Measurements from ENCODE around the gene TMEM271.

TMEM271 gene

GRCh38 chr4:616091-616490 is 40.0 kb upstream of the TMEM271 start:
- no peak for DNase-seq (ENCODE audit: low spot score in 2 of 2)
- peaks cover 19% of the 10 kb centered on the region for H3K27me3 Mint-ChIP-seq
- peaks cover 2% of the 10 kb centered on the region for H3K36me3 Mint-ChIP-seq
- ATAC-seq (ENCODE audit: low read depth) = no peak
- H3K9me3 Mint-ChIP-seq = peaks cover 9% of the 10 kb centered on the region
- H3K4me1 Mint-ChIP-seq = peaks cover 2% of the 10 kb centered on the region
- H3K27ac Mint-ChIP-seq = no peak overlapping the region
- no peak overlapping the region for H3K4me3 Mint-ChIP-seq

DNA sequence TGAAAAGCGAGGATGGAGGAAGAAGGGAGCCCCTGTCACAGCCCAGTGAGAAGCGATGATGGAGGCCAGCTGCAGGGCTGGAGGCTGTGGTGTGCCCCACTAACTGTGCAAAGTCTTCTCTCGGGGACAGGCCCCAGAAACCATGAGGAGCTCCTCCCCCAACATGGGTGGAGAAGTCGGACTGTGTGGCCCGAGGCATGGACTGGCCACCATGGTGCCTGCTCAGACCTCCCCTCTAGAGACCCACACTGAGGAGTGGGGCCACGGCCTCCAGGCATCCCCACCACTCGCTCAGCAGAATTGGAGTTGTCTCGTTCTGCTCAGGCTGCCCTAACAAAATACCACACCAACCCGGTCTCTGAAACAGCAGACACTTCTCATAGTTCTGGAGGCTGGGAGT is 37.0 kb upstream of the TMEM271 start:
- Mint-ChIP-seq H3K36me3 (peaks cover 5% of the 10 kb centered on the region), H3K9me3 (peaks cover 15% of the 10 kb centered on the region), H3K27ac (no peak overlapping the region), H3K27me3 (peaks cover 23% of the 10 kb centered on the region), H3K4me1 (peaks cover 2% of the 10 kb centered on the region), H3K4me3 (no peak overlapping the region)
- ATAC-seq (ENCODE audit: low read depth) (no peak), DNase-seq (ENCODE audit: low spot score in 2 of 2) (no peak)

GRCh38 chr4:612749-613125 is 36.6 kb upstream of the TMEM271 start:
- Mint-ChIP-seq H3K4me1 (peaks cover 2% of the 10 kb centered on the region), H3K36me3 (peaks cover 5% of the 10 kb centered on the region), H3K27me3 (peaks cover 20% of the 10 kb centered on the region), H3K27ac (no peak overlapping the region), H3K9me3 (peaks cover 15% of the 10 kb centered on the region), H3K4me3 (no peak overlapping the region)
- no peak for DNase-seq (ENCODE audit: low spot score in 2 of 2)
- ATAC-seq (ENCODE audit: low read depth) = no peak

GRCh38 chr4:612052-612748 is 36.1 kb upstream of the TMEM271 start:
- Mint-ChIP-seq H3K4me3 (no peak overlapping the region), H3K4me1 (peaks cover 2% of the 10 kb centered on the region), H3K9me3 (peaks cover 15% of the 10 kb centered on the region), H3K36me3 (peaks cover 5% of the 10 kb centered on the region), H3K27me3 (peaks cover 17% of the 10 kb centered on the region), H3K27ac (no peak overlapping the region)
- ATAC-seq (ENCODE audit: low read depth) (no peak), DNase-seq (ENCODE audit: low spot score in 2 of 2) (no peak)

DNA sequence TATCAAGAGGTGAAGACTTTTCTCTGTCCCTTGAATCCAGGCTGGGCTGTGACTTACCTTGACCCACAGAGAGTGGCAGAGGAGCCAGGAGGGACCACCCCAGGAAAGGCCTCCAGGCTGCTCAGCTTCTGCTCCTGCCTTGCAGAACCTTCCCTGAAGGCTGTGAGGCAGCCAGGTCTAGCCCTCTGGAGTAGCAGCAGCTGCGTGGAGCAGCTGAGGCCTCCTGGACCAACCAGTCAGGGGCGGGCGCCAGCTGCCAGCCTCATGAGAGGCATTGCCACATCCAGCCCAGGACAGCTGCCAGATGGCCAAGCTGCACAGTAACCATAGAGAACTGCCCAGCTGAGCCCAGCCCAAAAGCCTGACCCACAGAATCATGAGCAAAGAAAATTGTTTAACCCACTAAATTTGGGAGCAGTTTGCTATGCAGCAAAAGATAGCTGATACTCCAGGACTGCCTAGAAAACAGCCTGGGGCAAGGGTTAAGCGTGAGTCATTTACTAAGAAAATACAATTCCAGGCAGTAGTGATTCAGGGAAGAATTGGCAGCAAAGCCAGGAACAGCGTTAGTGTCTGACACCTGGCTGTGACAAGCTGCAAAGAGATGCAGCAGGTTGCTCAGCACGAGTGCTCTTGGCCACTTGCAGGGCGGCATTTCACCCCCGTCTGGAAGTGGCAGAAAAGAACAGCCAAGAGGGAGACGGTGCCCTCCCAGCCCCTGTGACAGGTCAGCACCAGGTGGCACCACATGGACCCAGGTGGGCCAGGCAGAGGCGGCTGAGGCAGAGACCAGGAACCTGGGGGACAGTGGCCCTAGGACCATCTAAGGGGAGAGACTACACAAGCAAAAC is 34.5 kb upstream of the TMEM271 start:
- Mint-ChIP-seq H3K4me1 (no peaks in the 10 kb centered on the region), H3K27me3 (peaks cover 17% of the 10 kb centered on the region), H3K27ac (no peak overlapping the region), H3K4me3 (no peak overlapping the region), H3K36me3 (peaks cover 3% of the 10 kb centered on the region), H3K9me3 (peaks cover 12% of the 10 kb centered on the region)
- DNase-seq (ENCODE audit: low spot score in 2 of 2) (no peak), ATAC-seq (ENCODE audit: low read depth) (no peak)

DNA sequence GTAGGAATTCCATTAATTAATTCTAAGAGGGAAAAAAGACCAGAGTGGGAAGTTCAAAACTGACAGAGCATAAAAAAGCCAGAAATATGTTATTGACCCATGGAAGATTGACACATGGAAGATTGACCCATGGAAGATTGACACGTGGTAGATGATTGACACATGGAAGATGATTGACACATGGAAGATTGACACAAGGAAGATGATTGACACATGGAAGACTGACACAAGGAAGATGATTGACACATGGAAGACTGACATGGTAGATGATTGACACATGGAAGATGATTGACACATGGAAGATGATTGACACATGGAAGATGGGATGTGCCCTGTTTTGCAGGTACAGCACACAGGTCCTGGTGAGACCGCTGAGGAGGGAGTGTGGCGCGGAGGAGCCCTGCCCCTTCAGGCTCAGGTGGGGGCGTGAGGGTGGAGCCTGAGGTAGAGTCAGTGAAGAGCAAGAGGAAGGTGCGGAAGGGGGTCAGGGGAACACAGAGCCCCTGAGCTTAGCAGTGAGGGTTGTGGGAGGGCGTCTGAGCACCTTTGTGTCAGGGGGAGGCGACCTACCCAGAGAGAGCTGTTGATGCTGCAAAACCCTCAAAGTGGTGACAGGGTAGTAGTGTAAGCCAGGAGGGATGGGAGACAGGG is 33.4 kb upstream of the TMEM271 start:
- no peak for ATAC-seq (ENCODE audit: low read depth)
- Mint-ChIP-seq H3K4me1 (no peaks in the 10 kb centered on the region), H3K27me3 (peaks cover 16% of the 10 kb centered on the region), H3K27ac (no peak overlapping the region), H3K4me3 (no peak overlapping the region), H3K36me3 (peaks cover 3% of the 10 kb centered on the region), H3K9me3 (peaks cover 6% of the 10 kb centered on the region)
- DNase-seq (ENCODE audit: low spot score in 2 of 2) = no peak

DNA sequence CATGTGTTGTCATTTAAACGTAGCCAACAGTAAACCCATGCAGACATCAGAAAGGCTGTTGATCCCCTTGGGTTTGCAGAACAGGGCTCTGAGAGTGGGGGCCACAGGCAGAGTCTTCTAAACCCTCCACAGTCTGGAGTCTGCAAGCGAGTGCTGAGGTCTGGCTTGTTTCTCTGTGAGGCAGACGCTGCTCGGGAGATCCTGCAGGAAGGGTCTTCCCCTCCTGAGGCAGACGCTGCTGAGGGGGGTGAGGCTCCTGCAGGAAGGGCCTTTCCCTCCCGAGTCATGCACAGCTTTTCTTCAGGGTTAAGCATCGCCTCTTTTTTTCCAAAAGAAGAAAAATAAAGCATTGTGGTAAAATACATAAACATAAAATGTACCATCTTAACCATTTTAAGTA is 32.1 kb upstream of the TMEM271 start:
- Mint-ChIP-seq H3K27me3 (peaks cover 16% of the 10 kb centered on the region), H3K36me3 (peaks cover 3% of the 10 kb centered on the region), H3K27ac (no peak overlapping the region), H3K9me3 (peaks cover 7% of the 10 kb centered on the region), H3K4me3 (no peak overlapping the region), H3K4me1 (no peaks in the 10 kb centered on the region)
- no peak for ATAC-seq (ENCODE audit: low read depth)
- DNase-seq (ENCODE audit: low spot score in 2 of 2) = no peak

- Mint-ChIP-seq H3K4me3 (no peak overlapping the region), H3K9me3 (peaks cover 8% of the 10 kb centered on the region), H3K27me3 (peaks cover 18% of the 10 kb centered on the region)
These were observed 29.8 kb upstream of the TMEM271 start for GRCh38 chr4:605702-606425.

GRCh38 chr4:604131-604530 is 28.0 kb upstream of the TMEM271 start:
- Mint-ChIP-seq H3K4me3 (no peak overlapping the region), H3K27ac (no peak overlapping the region), H3K9me3 (peaks cover 3% of the 10 kb centered on the region), H3K27me3 (peaks cover 13% of the 10 kb centered on the region), H3K36me3 (no peaks in the 10 kb centered on the region), H3K4me1 (no peaks in the 10 kb centered on the region)
- DNase-seq (ENCODE audit: low spot score in 2 of 2) = no peak
- no peak for ATAC-seq (ENCODE audit: low read depth)

More at GRCh38 chr4:605702-606425, 29.8 kb upstream of the TMEM271 start:
- H3K4me1 Mint-ChIP-seq = no peaks in the 10 kb centered on the region
- peaks cover 3% of the 10 kb centered on the region for H3K36me3 Mint-ChIP-seq
- ATAC-seq (ENCODE audit: low read depth) (no peak), DNase-seq (ENCODE audit: low spot score in 2 of 2) (no peak)
- H3K27ac Mint-ChIP-seq = no peak overlapping the region

- no peak for ATAC-seq (ENCODE audit: low read depth)
- Mint-ChIP-seq H3K27me3 (peaks cover 17% of the 10 kb centered on the region), H3K4me3 (no peak overlapping the region), H3K4me1 (no peaks in the 10 kb centered on the region), H3K9me3 (peaks cover 3% of the 10 kb centered on the region), H3K36me3 (no peaks in the 10 kb centered on the region), H3K27ac (no peak overlapping the region)
- DNase-seq (ENCODE audit: low spot score in 2 of 2) = no peak
These were observed 26.5 kb upstream of the TMEM271 start for GRCh38 chr4:602559-602942.

- Mint-ChIP-seq H3K36me3 (no peaks in the 10 kb centered on the region), H3K27me3 (peaks cover 17% of the 10 kb centered on the region), H3K4me1 (no peaks in the 10 kb centered on the region), H3K4me3 (no peak overlapping the region), H3K27ac (no peak overlapping the region), H3K9me3 (peaks cover 3% of the 10 kb centered on the region)
- no peak for ATAC-seq (ENCODE audit: low read depth)
- no peak for DNase-seq (ENCODE audit: low spot score in 2 of 2)
These were observed 25.8 kb upstream of the TMEM271 start for GRCh38 chr4:601612-602558.

DNA sequence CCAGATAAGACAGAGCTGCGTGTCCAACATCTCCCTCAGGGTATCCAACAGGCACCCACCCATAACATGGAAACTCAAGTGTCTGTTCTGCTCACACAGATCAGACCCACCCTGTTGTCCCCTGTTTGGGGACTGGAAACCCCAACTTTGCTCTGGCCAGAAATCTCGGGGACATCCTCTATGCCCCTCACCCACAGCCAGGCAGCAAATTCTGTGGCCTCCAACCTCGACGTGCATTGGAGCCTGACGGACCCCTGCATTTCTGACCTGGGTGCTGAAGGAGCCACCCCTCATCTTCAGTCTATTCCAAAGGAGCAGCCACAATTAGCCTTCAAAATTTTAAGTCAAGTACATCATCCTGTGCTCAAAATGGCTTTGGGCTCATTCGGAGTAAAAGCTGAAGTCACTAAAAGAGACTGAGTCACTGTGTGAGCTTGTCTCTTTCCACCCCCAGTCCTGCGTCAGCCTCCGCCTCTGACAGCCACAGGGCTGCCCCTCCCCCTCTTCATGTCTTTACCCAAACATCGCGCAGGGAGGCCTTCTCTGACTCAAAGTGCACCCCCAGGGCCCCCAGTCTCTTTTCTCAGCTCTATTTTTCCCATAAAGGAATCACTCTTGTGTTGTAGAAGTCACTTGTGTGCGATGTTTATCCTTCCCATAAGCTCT is 24.9 kb upstream of the TMEM271 start:
- ATAC-seq (ENCODE audit: low read depth) (no peak), DNase-seq (ENCODE audit: low spot score in 2 of 2) (no peak)
- no peak overlapping the region for H3K27ac Mint-ChIP-seq

GRCh38 chr4:600166-600565 is 24.1 kb upstream of the TMEM271 start:
- Mint-ChIP-seq H3K27ac (no peak overlapping the region), H3K9me3 (peaks cover 6% of the 10 kb centered on the region), H3K36me3 (peaks cover 3% of the 10 kb centered on the region), H3K4me1 (no peaks in the 10 kb centered on the region), H3K27me3 (peaks cover 13% of the 10 kb centered on the region), H3K4me3 (no peak overlapping the region)
- ATAC-seq (ENCODE audit: low read depth) (no peak), DNase-seq (ENCODE audit: low spot score in 2 of 2) (no peak)

More for the DNA sequence above, 24.9 kb upstream of the TMEM271 start:
- no peaks in the 10 kb centered on the region for H3K4me1 Mint-ChIP-seq
- H3K9me3 Mint-ChIP-seq = peaks cover 3% of the 10 kb centered on the region
- no peaks in the 10 kb centered on the region for H3K36me3 Mint-ChIP-seq
- peaks cover 17% of the 10 kb centered on the region for H3K27me3 Mint-ChIP-seq
- H3K4me3 Mint-ChIP-seq = no peak overlapping the region
